A549 (cell line): ENCODE results near the gene GBE1. TPM values are rescaled to one million over a fixed set of nuclear protein-coding genes. Genes with fewer than 3 reads are reported as not detected.
"Not testable (repeated sequence)": the region's sequence is repeated elsewhere in the genome, so short reads cannot be mapped to it uniquely, and the experiment has no call there.

Source experiments
- ATAC-seq, 2 experiments: fragments of 200-7000 bp in 1 of 2; fragments of >200 bp in 1 of 2; cut with Nextera tagmentation in 1 of 2; cut with Tn5 transposase in 1 of 2; 3 replicates each; pipeline versions ENCODE4 v1.8.0 to v1.9.1; 2018 to 2020; ENCODE audit warnings: mild to moderate bottlenecking in 1 of 2, moderate library complexity in 1 of 2
- CTCF ChIA-PET: fragments of 300-600 bp; sonication (Branson Sonifier 250); formaldehyde crosslinking; extraction: SDS; loops from one replicate; lab custom pipeline; 2021; ENCODE audit warnings: antibody characterized with exemption, inconsistent platforms; lab: Yijun Ruan, JAX
- POLR2A ChIA-PET: fragments of 350-600 bp; formaldehyde crosslinking; extraction: SDS; loops from one replicate; lab custom pipeline; 2021; ENCODE audit warnings: antibody characterized with exemption, inconsistent platforms; lab: Yijun Ruan, JAX
- DNase-seq, 2 experiments: peaks; one replicate each; pipeline versions ENCODE4 v3.0.0 to v3.0.0-alpha.2; 2011 to 2016; ENCODE audit warnings: low read depth in 1 of 2, low spot score in 1 of 2
- FAIRE-seq: peaks from 2 replicates; lab custom pipeline; 2011; peaks lifted over from hg19 to GRCh38; lab: Jason Lieb, UNC
- H3K27ac ChIP-seq, 2 experiments: fragments of >200 bp; sonication (Bioruptor Twin); formaldehyde crosslinking; 3 replicates each; pipeline ENCODE4 v1.5.1; 2016 to 2017
- H3K4me1 ChIP-seq: fragments of >200 bp; sonication (Bioruptor Twin); formaldehyde crosslinking; 3 replicates; pipeline ENCODE4 v1.6.1; 2016
- H3K4me2 ChIP-seq: fragments of >200 bp; sonication (Bioruptor Twin); formaldehyde crosslinking; 3 replicates; pipeline ENCODE4 v1.6.1; 2016
- H3K4me3 ChIP-seq: fragments of >200 bp; sonication (Bioruptor Twin); formaldehyde crosslinking; 3 replicates; pipeline ENCODE4 v1.5.1; 2016
- H3K9me3 ChIP-seq: fragments of >200 bp; sonication (Bioruptor Twin); formaldehyde crosslinking; 3 replicates; pipeline ENCODE4 v1.6.1; 2016
- CBX8 ChIP-seq: fragments of 200-600 bp; sonication (generic); IDR thresholded peaks from 2 replicates; pipeline ENCODE4 v1.6.1; 2016
- ELK1 ChIP-seq: fragments of 150-350 bp; IDR thresholded peaks from 2 replicates; pipeline ENCODE4 v1.6.1; 2014; ENCODE audit warnings: low read depth, mild to moderate bottlenecking, low read length
- EP300 ChIP-seq, 2 experiments: fragments of >200 bp; sonication (Bioruptor Twin); formaldehyde crosslinking; IDR thresholded peaks; 2 replicates in 1 of 2; 3 replicates in 1 of 2; pipeline ENCODE4 v1.6.1; 2016 to 2017
- GATA3 ChIP-seq: IDR thresholded peaks from 2 replicates; pipeline ENCODE4 v1.6.1; 2012; ENCODE audit warnings: borderline replicate concordance
- HOXB5 ChIP-seq: fragments of 250-450 bp; sonication (Bioruptor Pico); IDR thresholded peaks from 2 replicates; pipeline ENCODE4 v1.5.0; 2020; ENCODE audit warnings: mild to moderate bottlenecking, moderate library complexity
- POLR2A ChIP-seq: IDR thresholded peaks from 2 replicates; pipeline ENCODE4 v1.6.1; 2012; ENCODE audit warnings: mild to moderate bottlenecking, low read length
- RCOR1 ChIP-seq: fragments of 150-350 bp; IDR thresholded peaks from 2 replicates; pipeline ENCODE4 v1.6.1; 2014; ENCODE audit warnings: antibody characterized with exemption, low read length, low read depth
- REST ChIP-seq: fragments of 200-600 bp; sonication (generic); IDR thresholded peaks from 2 replicates; pipeline ENCODE4 v1.6.1; 2016; ENCODE audit warnings: antibody characterized with exemption, mild to moderate bottlenecking, moderate library complexity
- RFX5 ChIP-seq: fragments of 450-650 bp; IDR thresholded peaks from 2 replicates; pipeline ENCODE4 v1.7.1; 2014; ENCODE audit warnings: antibody characterized with exemption, mild to moderate bottlenecking, moderate library complexity
- TP53 ChIP-seq: fragments of 250-450 bp; sonication (Bioruptor Pico); IDR thresholded peaks from 2 replicates; pipeline ENCODE4 v1.5.0; 2021; ENCODE audit warnings: mild to moderate bottlenecking, moderate library complexity
- WGBS: methylation state at CpG from one replicate; pipeline ENCODE4 v1.1.6; 2017; ENCODE audit errors: missing lambda C conversion rate; 5-methylcytosine and 5-hydroxymethylcytosine counted together
- polyA plus RNA-seq, 4 experiments: library from polyadenylated mRNA; depleted of rRNA in 3 of 4; stranded (reverse); fragments of >200 nt; fragmentation: RNase III in 1 of 4; extraction: RNeasy Plus Mini Kit Qiagen cat#74134 plus additional on column Dnase treatment in 1 of 4; gene quantifications; 2 replicates in 3 of 4; 3 replicates in 1 of 4; pipeline ENCODE4 v1.2.3, GENCODE V29; 2011 to 2017

The GBE1 gene
- polyA plus RNA-seq, 2 of the 4 experiments (the other 2 are of a cell fraction), result 39.5 to 55.0 TPM

- no peak for ATAC-seq
Observed at GRCh38 chr3:81770710-81771109, 9.3 kb upstream of the GBE1 start.

GRCh38 chr3:81769299-81769698 lies 7.9 kb upstream of the GBE1 start:
- FAIRE-seq, result no peak
- ATAC-seq, result peak; percentile 25 to 34; a peak in 2 of 6 replicates
- no peak overlapping the region for H3K4me3 ChIP-seq
- H3K9me3 ChIP-seq, result no peaks in the 10 kb centered on the region
- 47% methylated on average over 2 of the region's 2 CpGs for WGBS
- ChIA-PET CTCF (interaction anchor here (0.6 kb wide), 1 partner anchor 624 kb away, joined by 3 read pairs; no protein-coding TSS in a partner anchor), POLR2A (no interaction called here)
- 0 out of 3 replicates have a peak, but pooled peaks cover 3% of the 10 kb centered on the region for H3K4me1 ChIP-seq
- H3K4me2 ChIP-seq, result no peak overlapping the region
- no peak overlapping the region for H3K27ac ChIP-seq
- no peak for TF ChIP-seq CBX8
- TF ChIP-seq EP300 (IDR thresholded peaks at IDR 0.05), result no peak
- no peak for TF ChIP-seq TP53
- no peak for TF ChIP-seq RFX5
- TF ChIP-seq, all 56 proteins: peak for 0
- no peak for DNase-seq

More at GRCh38 chr3:81770710-81771109, 9.3 kb upstream of the GBE1 start:
- WGBS, result 81% methylated on average over 3 of the region's 3 CpGs
- no peak overlapping the region for H3K27ac ChIP-seq
- no peaks in the 10 kb centered on the region for H3K9me3 ChIP-seq
- H3K4me3 ChIP-seq, result no peak overlapping the region
- POLR2A ChIA-PET, result no interaction called here
- H3K4me1 ChIP-seq, result no peaks in the 10 kb centered on the region
- FAIRE-seq (no peak), DNase-seq (no peak)
- H3K4me2 ChIP-seq, result no peak overlapping the region
- TF ChIP-seq ELK1 (no peak), REST (no peak), HOXB5 (CRISPR knock-in tag) (no peak)
- CTCF ChIA-PET, result interaction anchor here (0.8 kb wide), 1 partner anchor 17 kb away, joined by 3 read pairs; no protein-coding TSS in a partner anchor

- ATAC-seq, H3K4me3 ChIP-seq, POLR2A ChIA-PET, H3K4me1 ChIP-seq, H3K27ac ChIP-seq, FAIRE-seq, H3K9me3 ChIP-seq, DNase-seq, H3K4me2 ChIP-seq: not testable (repeated sequence)
- CTCF ChIA-PET, result interaction anchor here (1.0 kb wide), 1 partner anchor 11 kb away, joined by 3 read pairs; no protein-coding TSS in a partner anchor
- WGBS, result 91% methylated on average over 18 of the region's 47 CpGs
Observed at GRCh38 chr3:81767250-81767859, 5.9 kb upstream of the GBE1 start.

- H3K4me2 ChIP-seq, result no peak overlapping the region
- DNase-seq (no peak), ATAC-seq (no peak), FAIRE-seq (no peak)
- TF ChIP-seq TP53 (no peak), POLR2A (no peak), RFX5 (no peak), GATA3 (no peak), REST (no peak), ELK1 (no peak), RCOR1 (no peak)
- peaks cover 11% of the 10 kb centered on the region for H3K4me1 ChIP-seq
- ChIA-PET POLR2A (no interaction called here), CTCF (no interaction called here)
- H3K27ac ChIP-seq, result no peak overlapping the region; a peak in 1 of 6 replicates
- no peaks in the 10 kb centered on the region for H3K9me3 ChIP-seq
- H3K4me3 ChIP-seq, result no peak overlapping the region
- 89% methylated on average over 2 of the region's 2 CpGs for WGBS
Observed at GRCh38 chr3:81765400-81765799, 4.0 kb upstream of the GBE1 start.
